CD8-positive, alpha-beta memory T cell (primary cell): Measurements from ENCODE around the gene SULF2. TPM values are rescaled to one million over a fixed set of nuclear protein-coding genes. Genes with fewer than 3 reads are reported as not detected.
A peak's percentile ranks its signal among the peaks of the same experiment; 100 is the strongest.

Experiments
- CTCF ChIA-PET: fragments of 350-600 bp; sonication (Branson Sonifier 250); formaldehyde crosslinking; loops from one replicate; lab custom pipeline; 2021; ENCODE audit warnings: antibody characterized with exemption; lab: Charles Lee
- POLR2A ChIA-PET: fragments of 350-600 bp; sonication (Branson Sonifier 250); formaldehyde crosslinking; loops from one replicate; lab custom pipeline; 2021; ENCODE audit warnings: antibody characterized with exemption; lab: Charles Lee
- DNase-seq, 5 donors: peaks; one replicate each; pipeline versions ENCODE4 v3.0.0 to v3.0.0-alpha.2; 2020 to 2022; ENCODE audit warnings: mixed read lengths in 1 of 5
- H3K27ac ChIP-seq: one replicate; pipeline ENCODE4 v1.7.0; 2013; ENCODE audit warnings: low read depth, mild to moderate bottlenecking, low read length, moderate library complexity
- H3K27me3 ChIP-seq: 2 replicates; pipeline ENCODE4 v1.7.0; 2013; ENCODE audit warnings: low read length, mild to moderate bottlenecking; ENCODE audit not compliant: insufficient read depth, poor library complexity, severe bottlenecking
- H3K36me3 ChIP-seq: 2 replicates; pipeline ENCODE4 v1.7.0; 2013; ENCODE audit warnings: mild to moderate bottlenecking, low read length, moderate library complexity; ENCODE audit not compliant: insufficient read depth
- H3K4me1 ChIP-seq: 2 replicates; pipeline ENCODE4 v1.7.0; 2013; ENCODE audit warnings: mild to moderate bottlenecking, low read length, moderate library complexity; ENCODE audit not compliant: insufficient read depth
- H3K4me3 ChIP-seq: 2 replicates; pipeline ENCODE4 v1.7.0; 2013; ENCODE audit warnings: mild to moderate bottlenecking, low read length
- H3K9me3 ChIP-seq: 2 replicates; pipeline ENCODE4 v1.7.0; 2013; ENCODE audit warnings: mild to moderate bottlenecking, low read length
- H3K27ac Mint-ChIP-seq, 8 donors: one replicate each; pipeline ENCODE4 v1.8.0; 2020 to 2021; ENCODE audit warnings: mixed read lengths in 8 of 8, mild to moderate bottlenecking in 6 of 8, inconsistent platforms in 3 of 8, moderate library complexity in 3 of 8
- H3K27me3 Mint-ChIP-seq, 2 donors: one replicate each; pipeline ENCODE4 v1.8.0; 2020 to 2021; ENCODE audit warnings: mixed read lengths in 2 of 2, mild to moderate bottlenecking in 1 of 2, moderate library complexity in 1 of 2
- H3K36me3 Mint-ChIP-seq, 3 donors: one replicate each; pipeline ENCODE4 v1.8.0; 2020 to 2021; ENCODE audit warnings: mixed read lengths in 3 of 3, inconsistent platforms in 1 of 3, mild to moderate bottlenecking in 1 of 3
- H3K4me1 Mint-ChIP-seq, 3 donors: one replicate each; pipeline ENCODE4 v1.8.0; 2020 to 2021; ENCODE audit warnings: mixed read lengths in 3 of 3, inconsistent platforms in 1 of 3, mild to moderate bottlenecking in 1 of 3
- H3K4me3 Mint-ChIP-seq, 7 donors: one replicate each; pipeline ENCODE4 v1.8.0; 2020 to 2021; ENCODE audit warnings: mixed read lengths in 7 of 7, mild to moderate bottlenecking in 6 of 7, moderate library complexity in 4 of 7, inconsistent platforms in 2 of 7
- H3K9me3 Mint-ChIP-seq, 5 donors: one replicate each; pipeline ENCODE4 v1.8.0; 2020 to 2022; ENCODE audit warnings: mixed read lengths in 5 of 5, mild to moderate bottlenecking in 3 of 5, moderate library complexity in 2 of 5, inconsistent platforms in 1 of 5
- polyA plus RNA-seq: library from polyadenylated mRNA; unstranded; fragments of 300-500 nt; fragmentation: Illumina TruSeq; gene quantifications from one replicate; pipeline ENCODE4 v1.2.3, GENCODE V29; 2021
- total RNA-seq, 2 experiments: library from RNA; stranded (reverse); gene quantifications; one replicate each; pipeline ENCODE4 v1.2.3, GENCODE V29; 2021

SULF2 gene
- total and polyA plus RNA-seq, 3 experiments from 2014 or later = 0.28 to 1.4 (median 1.1) TPM

GRCh38 chr20:47727170-47727880 is 58.0 kb downstream of the SULF2 start:
- Mint-ChIP-seq H3K4me1 (peaks cover 24 to 45% (median 35%) of the 10 kb centered on the region in 3 donors), H3K9me3 (no peaks in the 10 kb centered on the region), H3K4me3 (peak overlapping the region; percentile 5 to 86 (median 74)), H3K27me3 (peaks cover 0 to 1% of the 10 kb centered on the region in 2 donors), H3K27ac (peak overlapping the region; percentile 66 to 97 (median 94)), H3K36me3 (no peaks in the 10 kb centered on the region)
- peaks cover 38% of the 10 kb centered on the region for H3K4me1 ChIP-seq
- ChIA-PET POLR2A (no interaction called here), CTCF (interaction anchor here (4.0 kb wide), 1 partner anchor 894 kb away, joined by 28 read pairs; no protein-coding TSS in a partner anchor)
- DNase-seq = peak; percentile 13 to 83 (median 72)
- peak overlapping the region; percentile 0 for H3K27ac ChIP-seq
- H3K9me3 ChIP-seq = no peaks in the 10 kb centered on the region
- H3K36me3 ChIP-seq = no peaks in the 10 kb centered on the region
- H3K27me3 ChIP-seq = no peaks in the 10 kb centered on the region
- peak overlapping the region; percentile 42 for H3K4me3 ChIP-seq

- DNase-seq = no peak
- Histone ChIP-seq H3K27ac (no peak overlapping the region), H3K4me3 (no peak overlapping the region), H3K9me3 (no peaks in the 10 kb centered on the region), H3K4me1 (peaks cover 38% of the 10 kb centered on the region), H3K36me3 (no peaks in the 10 kb centered on the region), H3K27me3 (no peaks in the 10 kb centered on the region)
- ChIA-PET POLR2A (interaction anchor here (0.6 kb wide), 1 partner anchor 592 kb away, joined by 5 read pairs; no protein-coding TSS in a partner anchor), CTCF (interaction anchor here (1.6 to 4.0 kb wide), 2 partner anchors 33 to 894 kb away, joined by 3 to 28 read pairs; no protein-coding TSS in a partner anchor)
- Mint-ChIP-seq H3K4me1 (peaks cover 24 to 45% (median 35%) of the 10 kb centered on the region in 3 donors), H3K36me3 (no peaks in the 10 kb centered on the region), H3K27me3 (peaks cover 0 to 3% of the 10 kb centered on the region in 2 donors), H3K4me3 (no peak overlapping the region), H3K9me3 (no peaks in the 10 kb centered on the region), H3K27ac (peak overlapping the region; percentile 63 to 97 (median 93))
Measured at GRCh38 chr20:47726632-47727031, 58.6 kb downstream of the SULF2 start.

DNA sequence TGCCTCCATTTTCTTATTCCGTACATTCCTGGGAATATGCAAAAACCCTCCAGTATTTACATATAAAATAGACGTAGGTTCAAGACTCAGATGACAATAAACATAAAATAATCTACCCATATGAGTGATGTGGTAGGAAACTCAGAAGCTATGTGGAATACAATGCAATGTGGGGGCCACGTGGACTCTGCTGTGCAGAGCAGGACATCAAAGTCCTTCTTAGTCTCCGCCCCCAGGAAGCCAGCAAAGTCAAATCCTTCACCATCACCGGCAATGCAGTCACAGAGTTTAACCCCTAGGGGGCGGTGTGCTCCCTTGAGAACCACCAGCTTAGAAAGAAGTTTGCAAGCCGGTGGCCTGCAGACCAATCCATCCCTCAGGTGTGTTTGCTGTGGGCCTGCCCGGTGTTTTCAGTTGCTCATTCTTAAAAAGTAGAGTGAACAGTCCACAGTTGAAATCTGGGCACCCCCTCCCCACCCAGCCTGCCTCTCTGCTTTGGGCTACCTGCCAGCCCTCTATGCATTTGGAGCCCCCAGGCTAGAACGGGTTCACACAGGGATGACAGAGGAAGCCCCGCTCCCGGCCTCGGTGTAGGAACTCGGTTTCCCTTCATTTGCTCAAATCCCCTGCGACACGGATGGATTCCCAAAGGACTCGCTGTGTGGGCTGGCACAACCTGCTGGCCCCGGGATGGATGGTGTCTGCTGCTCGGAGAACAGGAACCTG is 59.9 kb downstream of the SULF2 start:
- no peaks in the 10 kb centered on the region for H3K9me3 ChIP-seq
- Mint-ChIP-seq H3K4me3 (peak overlapping the region in 1 of 7 donors; percentile 32), H3K36me3 (no peaks in the 10 kb centered on the region), H3K27ac (peak overlapping the region in 6 of 8 donors; percentile 42 to 95 (median 66)), H3K4me1 (peaks cover 24 to 45% (median 35%) of the 10 kb centered on the region in 3 donors), H3K9me3 (no peaks in the 10 kb centered on the region), H3K27me3 (peaks cover 0 to 1% of the 10 kb centered on the region in 2 donors)
- H3K4me3 ChIP-seq = no peak overlapping the region
- H3K27me3 ChIP-seq = no peaks in the 10 kb centered on the region
- no peaks in the 10 kb centered on the region for H3K36me3 ChIP-seq
- H3K4me1 ChIP-seq = peaks cover 38% of the 10 kb centered on the region
- peak; percentile 31 to 89 (median 71) for DNase-seq
- CTCF ChIA-PET = interaction anchor here (1.2 to 4.0 kb wide), 6 partner anchors 14 to 898 kb away, joined by 3 to 28 read pairs (median 4); no protein-coding TSS in a partner anchor
- H3K27ac ChIP-seq = no peak overlapping the region
- POLR2A ChIA-PET = no interaction called here

DNA sequence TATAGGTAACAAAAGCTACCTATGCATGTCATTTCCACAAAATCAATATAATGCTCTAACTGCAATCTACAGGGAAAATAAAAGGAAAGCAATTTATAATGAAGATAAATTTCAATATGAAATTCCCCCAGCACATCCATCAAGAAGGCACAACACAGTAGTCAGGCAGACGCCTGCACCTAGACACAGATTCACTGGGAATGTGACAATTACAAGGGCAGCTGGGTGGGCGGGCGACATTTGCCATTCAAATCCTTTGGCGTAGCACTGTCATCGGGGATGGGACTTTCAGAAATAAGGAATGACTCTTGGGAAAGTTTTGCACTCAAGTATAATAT is 60.4 kb downstream of the SULF2 start:
- Mint-ChIP-seq H3K27ac (peak overlapping the region in 3 of 8 donors; percentile 3 to 66 (median 38)), H3K4me3 (no peak overlapping the region), H3K9me3 (no peaks in the 10 kb centered on the region), H3K27me3 (peaks cover 0 to 1% of the 10 kb centered on the region in 2 donors), H3K36me3 (no peaks in the 10 kb centered on the region), H3K4me1 (peaks cover 24 to 45% (median 35%) of the 10 kb centered on the region in 3 donors)
- Histone ChIP-seq H3K4me1 (peaks cover 38% of the 10 kb centered on the region), H3K27me3 (no peaks in the 10 kb centered on the region), H3K27ac (no peak overlapping the region), H3K9me3 (no peaks in the 10 kb centered on the region), H3K36me3 (no peaks in the 10 kb centered on the region), H3K4me3 (no peak overlapping the region)
- POLR2A ChIA-PET = no interaction called here
- CTCF ChIA-PET = interaction anchor here (1.2 to 4.0 kb wide), 5 partner anchors 15 to 899 kb away, joined by 3 to 28 read pairs (median 5); no protein-coding TSS in a partner anchor
- DNase-seq = no peak

DNA sequence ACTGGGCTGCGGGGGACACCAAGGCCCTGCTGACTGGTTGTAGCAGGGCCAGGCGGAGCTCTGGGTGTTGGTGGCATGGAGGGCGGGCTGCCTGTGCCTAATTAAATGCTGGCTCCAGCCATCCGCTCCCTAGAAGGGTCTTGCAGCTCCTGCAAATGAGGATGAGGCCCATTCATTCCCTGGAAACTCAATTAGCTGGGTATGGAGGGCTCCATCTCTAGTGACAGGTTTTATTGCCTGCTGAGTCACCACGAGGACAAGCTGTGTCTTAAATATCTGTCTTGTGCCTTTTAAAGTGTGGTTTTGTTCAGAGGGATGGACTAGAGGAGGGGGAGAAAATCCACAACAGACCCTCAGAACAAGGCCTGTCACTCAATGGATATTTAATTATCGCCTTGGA is 60.9 kb downstream of the SULF2 start:
- H3K9me3 Mint-ChIP-seq = no peaks in the 10 kb centered on the region
- Histone ChIP-seq H3K27me3 (no peaks in the 10 kb centered on the region), H3K9me3 (no peaks in the 10 kb centered on the region), H3K27ac (no peak overlapping the region), H3K4me1 (peaks cover 38% of the 10 kb centered on the region), H3K36me3 (no peaks in the 10 kb centered on the region), H3K4me3 (no peak overlapping the region)
- H3K27ac Mint-ChIP-seq = no peak overlapping the region
- ChIA-PET CTCF (interaction anchor here (1.2 to 4.0 kb wide), 4 partner anchors 15 to 897 kb away, joined by 3 to 28 read pairs (median 4); no protein-coding TSS in a partner anchor), POLR2A (no interaction called here)
- no peak for DNase-seq
- H3K36me3 Mint-ChIP-seq = no peaks in the 10 kb centered on the region
- peaks cover 0 to 1% of the 10 kb centered on the region in 2 donors for H3K27me3 Mint-ChIP-seq
- H3K4me3 Mint-ChIP-seq = no peak overlapping the region
- peaks cover 24 to 43% (median 35%) of the 10 kb centered on the region in 3 donors for H3K4me1 Mint-ChIP-seq

GRCh38 chr20:47723322-47723721 is 62.0 kb downstream of the SULF2 start:
- Histone ChIP-seq H3K27me3 (no peaks in the 10 kb centered on the region), H3K9me3 (no peaks in the 10 kb centered on the region), H3K4me3 (no peak overlapping the region), H3K27ac (no peak overlapping the region), H3K4me1 (peaks cover 28% of the 10 kb centered on the region), H3K36me3 (no peaks in the 10 kb centered on the region)
- H3K4me3 Mint-ChIP-seq = no peak overlapping the region
- no peaks in the 10 kb centered on the region for H3K36me3 Mint-ChIP-seq
- peak overlapping the region in 2 of 8 donors; percentile 47 to 72 for H3K27ac Mint-ChIP-seq
- CTCF ChIA-PET = no interaction called here
- DNase-seq = no peak
- H3K4me1 Mint-ChIP-seq = peaks cover 24 to 34% (median 28%) of the 10 kb centered on the region in 3 donors
- no peaks in the 10 kb centered on the region for H3K9me3 Mint-ChIP-seq
- POLR2A ChIA-PET = no interaction called here
- peaks cover 1 to 4% of the 10 kb centered on the region in 2 donors for H3K27me3 Mint-ChIP-seq

GRCh38 chr20:47720636-47721427 is 64.4 kb downstream of the SULF2 start:
- no peak overlapping the region for H3K27ac ChIP-seq
- CTCF ChIA-PET = no interaction called here
- H3K4me1 ChIP-seq = peaks cover 8% of the 10 kb centered on the region
- POLR2A ChIA-PET = no interaction called here
- H3K36me3 ChIP-seq = no peaks in the 10 kb centered on the region
- Mint-ChIP-seq H3K4me1 (peaks cover 7 to 9% (median 8%) of the 10 kb centered on the region in 3 donors), H3K27ac (peak overlapping the region in 2 of 8 donors; percentile 47 to 68), H3K36me3 (no peaks in the 10 kb centered on the region), H3K27me3 (peaks cover 1 to 7% of the 10 kb centered on the region in 2 donors), H3K9me3 (no peaks in the 10 kb centered on the region), H3K4me3 (no peak overlapping the region)
- no peak overlapping the region for H3K4me3 ChIP-seq
- no peaks in the 10 kb centered on the region for H3K27me3 ChIP-seq
- DNase-seq = no peak
- no peaks in the 10 kb centered on the region for H3K9me3 ChIP-seq
